GM23338 (cell line): ENCODE measurements around the gene TSPAN5. TPM values are rescaled to one million over a fixed set of nuclear protein-coding genes. Genes with fewer than 3 reads are reported as not detected.

Experiments used
- ATAC-seq: fragments of 200-7000 bp; cut with Tn5 transposase; 3 replicates; pipeline ENCODE4 v1.9.1; 2020
- DNase-seq: peaks from one replicate; pipeline ENCODE4 v3.0.0-alpha.2; 2015; ENCODE audit warnings: low spot score
- H2AFZ ChIP-seq: fragments of 200-600 bp; sonication (generic); 2 replicates; pipeline ENCODE4 v1.8.0; 2016; ENCODE audit warnings: antibody characterized with exemption, mild to moderate bottlenecking, moderate library complexity
- H3F3A ChIP-seq: fragments of 200-600 bp; sonication (generic); replicated peaks from 2 replicates; pipeline ENCODE4 v1.8.0; 2017; ENCODE audit warnings: antibody characterized with exemption, mixed run types, low read depth
- H3K27ac ChIP-seq: fragments of 200-600 bp; sonication (generic); 2 replicates; pipeline ENCODE4 v1.6.1; 2016; ENCODE audit warnings: low read depth
- H3K27me3 ChIP-seq: fragments of 200-600 bp; sonication (generic); 2 replicates; pipeline ENCODE4 v1.8.0; 2016; ENCODE audit warnings: mild to moderate bottlenecking, mixed run types, moderate library complexity; ENCODE audit not compliant: insufficient read depth
- H3K36me3 ChIP-seq: fragments of 200-600 bp; sonication (generic); 2 replicates; pipeline ENCODE4 v1.8.0; 2016; ENCODE audit warnings: mild to moderate bottlenecking; ENCODE audit not compliant: insufficient read depth
- H3K4me1 ChIP-seq: fragments of 200-600 bp; sonication (generic); 2 replicates; pipeline ENCODE4 v1.8.0; 2016; ENCODE audit warnings: mild to moderate bottlenecking, moderate library complexity; ENCODE audit not compliant: insufficient read depth
- H3K4me2 ChIP-seq: fragments of 200-600 bp; sonication (generic); 2 replicates; pipeline ENCODE4 v1.7.1; 2017; ENCODE audit warnings: mixed run types
- H3K4me3 ChIP-seq: fragments of 200-600 bp; sonication (generic); 2 replicates; pipeline ENCODE4 v1.6.1; 2016; ENCODE audit warnings: mixed run types
- H3K79me2 ChIP-seq: fragments of 200-600 bp; sonication (generic); replicated peaks from 2 replicates; pipeline ENCODE4 v1.8.0; 2017; ENCODE audit warnings: mild to moderate bottlenecking; ENCODE audit not compliant: insufficient read depth
- H3K9me2 ChIP-seq: fragments of 200-600 bp; sonication (generic); 2 replicates; pipeline ENCODE4 v1.8.0; 2017; ENCODE audit not compliant: insufficient read depth
- H4K20me1 ChIP-seq: fragments of 200-600 bp; sonication (generic); replicated peaks from 2 replicates; pipeline ENCODE4 v1.8.0; 2017; ENCODE audit warnings: mild to moderate bottlenecking; ENCODE audit not compliant: insufficient read depth
- H3K27ac Mint-ChIP-seq: 2 replicates; pipeline ENCODE4 v1.8.0; 2020; ENCODE audit warnings: inconsistent platforms, mild to moderate bottlenecking, moderate library complexity, mixed read lengths
- H3K27me3 Mint-ChIP-seq: 3 replicates; pipeline ENCODE4 v1.8.0; 2022; ENCODE audit warnings: low read depth, mild to moderate bottlenecking, moderate library complexity, mixed read lengths, inconsistent platforms; ENCODE audit not compliant: insufficient read depth, poor library complexity
- H3K36me3 Mint-ChIP-seq: 3 replicates; pipeline ENCODE4 v1.8.0; 2021; ENCODE audit warnings: low read depth, mild to moderate bottlenecking, inconsistent platforms, moderate library complexity, mixed read lengths
- H3K4me1 Mint-ChIP-seq: 3 replicates; pipeline ENCODE4 v1.8.0; 2020; ENCODE audit warnings: mild to moderate bottlenecking, inconsistent platforms, mixed read lengths
- H3K4me3 Mint-ChIP-seq: 3 replicates; pipeline ENCODE4 v1.8.0; 2021; ENCODE audit warnings: moderate library complexity, mild to moderate bottlenecking, inconsistent platforms, mixed read lengths
- H3K9me3 Mint-ChIP-seq: 3 replicates; pipeline ENCODE4 v1.8.0; 2020; ENCODE audit warnings: moderate library complexity, mild to moderate bottlenecking, inconsistent platforms, mixed read lengths
- CREB1 ChIP-seq: fragments of 250-450 bp; sonication (Bioruptor Pico); IDR thresholded peaks from 2 replicates; pipeline ENCODE4 v1.5.0; 2020; ENCODE audit warnings: low read depth, mild to moderate bottlenecking, moderate library complexity
- EZH2 ChIP-seq: fragments of 200-600 bp; sonication (generic); IDR thresholded peaks from one replicate; pipeline ENCODE4 v1.8.0; 2017; ENCODE audit warnings: antibody characterized with exemption, mild to moderate bottlenecking, low read depth; ENCODE audit not compliant: unreplicated experiment
- EZH2phosphoT487 ChIP-seq: fragments of 200-600 bp; sonication (generic); IDR thresholded peaks from one replicate; pipeline ENCODE4 v1.8.1; 2018; ENCODE audit warnings: antibody characterized with exemption; ENCODE audit not compliant: unreplicated experiment
- POLR2AphosphoS5 ChIP-seq: IDR thresholded peaks from 2 replicates; pipeline ENCODE4 v1.6.1; 2016; ENCODE audit warnings: antibody characterized with exemption, low read depth
- STAT1 ChIP-seq: IDR thresholded peaks from one replicate; pipeline ENCODE4 v1.6.1; 2016; ENCODE audit warnings: antibody characterized with exemption; ENCODE audit not compliant: unreplicated experiment
- ZNF114 ChIP-seq: fragments of 250-450 bp; sonication (Bioruptor Pico); IDR thresholded peaks from 2 replicates; pipeline ENCODE4 v1.5.0; 2020; ENCODE audit warnings: mild to moderate bottlenecking, moderate library complexity
- polyA plus RNA-seq: library from polyadenylated mRNA; unstranded; fragments of >200 nt; fragmentation: Nextera tagmentation; extraction: Ambion mirVana; gene quantifications from 2 replicates; pipeline ENCODE4 v1.2.1, GENCODE V29; 2016
- total RNA-seq: library from RNA; depleted of rRNA; stranded (reverse); fragments of >200 nt; shearing (Covaris generic); gene quantifications from 2 replicates; pipeline ENCODE4 v1.2.3, GENCODE V29; 2014
- TF ChIP-seq, protein P1 (sequence below), 2 experiments: fragments of 200-600 bp in 1 of 2; sonication (generic) in 1 of 2; conservative IDR thresholded peaks; 2 replicates each; pipeline versions ENCODE4 v1.5.1 to v1.6.1; 2016 to 2017; ENCODE audit warnings: antibody characterized with exemption in 2 of 2, low read depth in 2 of 2, mild to moderate bottlenecking in 2 of 2, moderate library complexity in 1 of 2
- TF ChIP-seq, protein P2 (sequence below): IDR thresholded peaks from one replicate; pipeline ENCODE4 v1.6.1; 2018; ENCODE audit warnings: antibody characterized with exemption; ENCODE audit not compliant: unreplicated experiment

TSPAN5 gene
- total and polyA plus RNA-seq, 2 experiments from 2014 or later, result 18.6 to 21.5 TPM

DNA sequence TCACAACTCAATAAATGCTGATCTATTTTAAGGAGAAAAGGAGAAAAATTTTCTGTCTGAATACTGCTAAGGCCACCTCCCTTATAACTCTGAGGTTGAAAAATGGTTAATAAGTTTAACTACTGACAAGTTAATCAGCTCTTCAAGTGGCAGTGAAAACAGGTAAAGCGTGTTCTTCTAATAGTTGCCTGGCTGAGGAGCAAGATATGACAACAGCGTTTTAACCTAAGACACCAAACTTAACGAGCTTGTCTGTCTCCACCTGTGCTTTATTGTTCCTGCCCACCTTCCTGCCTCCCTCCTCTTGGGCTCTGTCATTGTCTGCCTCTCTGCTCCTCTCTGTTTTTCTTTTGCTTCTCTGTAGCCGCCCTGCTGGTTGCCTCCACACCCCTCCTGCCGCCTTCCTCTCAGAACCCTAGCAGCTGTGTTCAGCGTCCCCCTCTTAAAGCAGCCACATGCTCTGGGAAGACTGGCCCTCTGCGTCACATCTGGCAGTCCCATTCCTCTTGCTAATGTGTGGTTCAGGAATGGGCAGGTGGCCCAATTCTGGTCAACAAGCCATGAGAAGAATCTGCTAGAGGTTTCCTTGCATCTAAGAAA lies 4.3 kb upstream of the TSPAN5 start:
- H4K20me1 ChIP-seq, result no peaks in the 10 kb centered on the region
- H3K4me1 ChIP-seq, result peaks cover 44% of the 10 kb centered on the region
- H3K4me2 ChIP-seq, result peak overlapping the region; percentile 47
- peaks cover 4% of the 10 kb centered on the region; the same call in 1 of the 2 replicates for H3F3A ChIP-seq
- H3K9me2 ChIP-seq, result peaks cover 3% of the 10 kb centered on the region; the same call in 1 of the 2 replicates
- peaks cover 23% of the 10 kb centered on the region for H3K27me3 ChIP-seq
- peaks cover 29% of the 10 kb centered on the region for H3K9me3 Mint-ChIP-seq
- DNase-seq (peak; percentile 75), ATAC-seq (peak; percentile 68)
- no peak for TF ChIP-seq POLR2AphosphoS5
- TF ChIP-seq, protein P1, sequence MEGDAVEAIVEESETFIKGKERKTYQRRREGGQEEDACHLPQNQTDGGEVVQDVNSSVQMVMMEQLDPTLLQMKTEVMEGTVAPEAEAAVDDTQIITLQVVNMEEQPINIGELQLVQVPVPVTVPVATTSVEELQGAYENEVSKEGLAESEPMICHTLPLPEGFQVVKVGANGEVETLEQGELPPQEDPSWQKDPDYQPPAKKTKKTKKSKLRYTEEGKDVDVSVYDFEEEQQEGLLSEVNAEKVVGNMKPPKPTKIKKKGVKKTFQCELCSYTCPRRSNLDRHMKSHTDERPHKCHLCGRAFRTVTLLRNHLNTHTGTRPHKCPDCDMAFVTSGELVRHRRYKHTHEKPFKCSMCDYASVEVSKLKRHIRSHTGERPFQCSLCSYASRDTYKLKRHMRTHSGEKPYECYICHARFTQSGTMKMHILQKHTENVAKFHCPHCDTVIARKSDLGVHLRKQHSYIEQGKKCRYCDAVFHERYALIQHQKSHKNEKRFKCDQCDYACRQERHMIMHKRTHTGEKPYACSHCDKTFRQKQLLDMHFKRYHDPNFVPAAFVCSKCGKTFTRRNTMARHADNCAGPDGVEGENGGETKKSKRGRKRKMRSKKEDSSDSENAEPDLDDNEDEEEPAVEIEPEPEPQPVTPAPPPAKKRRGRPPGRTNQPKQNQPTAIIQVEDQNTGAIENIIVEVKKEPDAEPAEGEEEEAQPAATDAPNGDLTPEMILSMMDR (conservative IDR thresholded peaks at IDR 0.05; ENCODE audit: low read depth in 2 of 2), result 0 out of 4 replicates have a peak, but pooled peaks of 1 of the 2 experiments have one; percentile 12
- peak; percentile 35; the same call in 1 of the 2 replicates for TF ChIP-seq CREB1 (CRISPR knock-in tag)
- TF ChIP-seq, protein P2, sequence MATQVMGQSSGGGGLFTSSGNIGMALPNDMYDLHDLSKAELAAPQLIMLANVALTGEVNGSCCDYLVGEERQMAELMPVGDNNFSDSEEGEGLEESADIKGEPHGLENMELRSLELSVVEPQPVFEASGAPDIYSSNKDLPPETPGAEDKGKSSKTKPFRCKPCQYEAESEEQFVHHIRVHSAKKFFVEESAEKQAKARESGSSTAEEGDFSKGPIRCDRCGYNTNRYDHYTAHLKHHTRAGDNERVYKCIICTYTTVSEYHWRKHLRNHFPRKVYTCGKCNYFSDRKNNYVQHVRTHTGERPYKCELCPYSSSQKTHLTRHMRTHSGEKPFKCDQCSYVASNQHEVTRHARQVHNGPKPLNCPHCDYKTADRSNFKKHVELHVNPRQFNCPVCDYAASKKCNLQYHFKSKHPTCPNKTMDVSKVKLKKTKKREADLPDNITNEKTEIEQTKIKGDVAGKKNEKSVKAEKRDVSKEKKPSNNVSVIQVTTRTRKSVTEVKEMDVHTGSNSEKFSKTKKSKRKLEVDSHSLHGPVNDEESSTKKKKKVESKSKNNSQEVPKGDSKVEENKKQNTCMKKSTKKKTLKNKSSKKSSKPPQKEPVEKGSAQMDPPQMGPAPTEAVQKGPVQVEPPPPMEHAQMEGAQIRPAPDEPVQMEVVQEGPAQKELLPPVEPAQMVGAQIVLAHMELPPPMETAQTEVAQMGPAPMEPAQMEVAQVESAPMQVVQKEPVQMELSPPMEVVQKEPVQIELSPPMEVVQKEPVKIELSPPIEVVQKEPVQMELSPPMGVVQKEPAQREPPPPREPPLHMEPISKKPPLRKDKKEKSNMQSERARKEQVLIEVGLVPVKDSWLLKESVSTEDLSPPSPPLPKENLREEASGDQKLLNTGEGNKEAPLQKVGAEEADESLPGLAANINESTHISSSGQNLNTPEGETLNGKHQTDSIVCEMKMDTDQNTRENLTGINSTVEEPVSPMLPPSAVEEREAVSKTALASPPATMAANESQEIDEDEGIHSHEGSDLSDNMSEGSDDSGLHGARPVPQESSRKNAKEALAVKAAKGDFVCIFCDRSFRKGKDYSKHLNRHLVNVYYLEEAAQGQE, result no peak
- no peak for TF ChIP-seq STAT1
- peak; percentile 92; the same call in 1 of the 2 replicates for TF ChIP-seq ZNF114
- H3K27ac ChIP-seq, result peak overlapping the region; percentile 4; the same call in 1 of the 2 replicates
- peak overlapping the region; percentile 11; the same call in 1 of the 2 replicates for H3K27ac Mint-ChIP-seq
- H2AFZ ChIP-seq, result peak overlapping the region; percentile 1; the same call in 1 of the 2 replicates
- no peaks in the 10 kb centered on the region for H3K79me2 ChIP-seq
- no peak overlapping the region for H3K4me3 ChIP-seq
- peaks cover 34% of the 10 kb centered on the region for H3K27me3 Mint-ChIP-seq
- peak overlapping the region; percentile 35 for H3K4me3 Mint-ChIP-seq
- H3K4me1 Mint-ChIP-seq, result peaks cover 40% of the 10 kb centered on the region
- H3K36me3 Mint-ChIP-seq, result peaks cover 33% of the 10 kb centered on the region
- H3K36me3 ChIP-seq, result 0 out of 2 replicates have a peak, but pooled peaks cover 3% of the 10 kb centered on the region

DNA sequence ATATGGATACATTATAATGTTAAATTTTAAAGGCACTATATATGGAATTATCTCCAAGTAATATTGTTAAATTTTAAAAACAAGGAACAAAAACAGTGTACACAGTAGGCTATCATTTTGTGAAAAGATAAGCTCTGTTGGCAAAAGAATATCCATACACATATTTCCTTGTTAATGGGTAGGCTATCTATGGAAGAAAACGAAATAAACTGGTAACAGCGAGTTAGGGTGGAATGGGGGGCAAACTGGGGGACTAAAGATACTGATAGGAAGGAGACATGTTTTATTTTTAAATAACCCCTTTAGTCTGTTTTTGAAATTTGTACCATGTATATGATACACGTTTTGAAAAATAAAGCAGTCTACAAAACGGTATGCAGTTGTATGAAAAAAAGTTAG lies 3.6 kb upstream of the TSPAN5 start:
- Histone ChIP-seq H2AFZ (no peak overlapping the region), H3K4me2 (peak overlapping the region; percentile 47), H3K79me2 (peaks cover 5% of the 10 kb centered on the region), H3K4me3 (no peak overlapping the region), H4K20me1 (no peaks in the 10 kb centered on the region), H3K4me1 (peaks cover 47% of the 10 kb centered on the region), H3K36me3 (0 out of 2 replicates have a peak, but pooled peaks cover 3% of the 10 kb centered on the region), H3K27me3 (peaks cover 30% of the 10 kb centered on the region), H3F3A (peaks cover 7% of the 10 kb centered on the region; the same call in 1 of the 2 replicates), H3K9me2 (peaks cover 3% of the 10 kb centered on the region; the same call in 1 of the 2 replicates), H3K27ac (no peak overlapping the region)
- no peak for DNase-seq
- Mint-ChIP-seq H3K27me3 (peaks cover 32% of the 10 kb centered on the region), H3K9me3 (peaks cover 29% of the 10 kb centered on the region), H3K4me1 (peaks cover 43% of the 10 kb centered on the region), H3K36me3 (peaks cover 33% of the 10 kb centered on the region), H3K4me3 (peak overlapping the region; percentile 33; the same call in 1 of the 3 replicates), H3K27ac (no peak overlapping the region)
- ATAC-seq, result no peak
- TF ChIP-seq EZH2 (no peak), POLR2AphosphoS5 (no peak), EZH2phosphoT487 (no peak)
- TF ChIP-seq, protein P2, result no peak
